HG03457 (cell line): ENCODE results near the gene OR2V1.

Experiments used
- ATAC-seq: cut with Tn5 transposase; IDR thresholded peaks from one replicate; pipeline ENCODE4 v1.9.1; 2021; ENCODE audit warnings: moderate number of reproducible peaks; ENCODE audit not compliant: unreplicated experiment

The OR2V1 gene

GRCh38 chr5:181076920-181077319 is 54.0 kb downstream of the OR2V1 start:
- ATAC-seq: no peak
